ENCODE data around the gene PLK5.
"Not testable (repeated sequence)": the region's sequence is repeated elsewhere in the genome, so short reads cannot be mapped to it uniquely, and the experiment has no call there.

The PLK5 gene

GRCh38 chr19:1523412-1524286 lies at the start of gene PLK5:
Gene PLK5, plus strand, starts transcription at chr19:1524077. Its CDS starts 2,920 bp downstream, at chr19:1526997.
- peak in 21 of 51 donors; percentile 2 to 69 (median 34) for DNase-seq

GRCh38 chr19:1474765-1475351 lies 49.0 kb upstream of the PLK5 start:
- DNase-seq, result no peak

- no peak for DNase-seq
Measured at GRCh38 chr19:1475751-1476437, 48.0 kb upstream of the PLK5 start.

- DNase-seq, result not testable (repeated sequence)
Measured at GRCh38 chr19:1477056-1477455, 46.8 kb upstream of the PLK5 start.

- peak; percentile 33 to 97 (median 87) for DNase-seq
Measured at GRCh38 chr19:1478934-1479707, 44.8 kb upstream of the PLK5 start, which contains the start of gene C19orf25. Gene C19orf25, minus strand, starts transcription at chr19:1479215. Its CDS starts 312 bp downstream, at chr19:1478903.

- no peak for DNase-seq
Measured at GRCh38 chr19:1481224-1481892, 42.5 kb upstream of the PLK5 start.

GRCh38 chr19:1481893-1482360 lies 42.0 kb upstream of the PLK5 start:
- no peak for DNase-seq

GRCh38 chr19:1482361-1483130 lies 41.3 kb upstream of the PLK5 start:
- DNase-seq, result no peak

GRCh38 chr19:1483131-1483978 lies 40.5 kb upstream of the PLK5 start:
- no peak for DNase-seq

GRCh38 chr19:1483979-1484428 lies 39.9 kb upstream of the PLK5 start:
- no peak for DNase-seq

- DNase-seq, result no peak
Measured at GRCh38 chr19:1486720-1487575, 36.9 kb upstream of the PLK5 start.

- no peak for DNase-seq
Measured at GRCh38 chr19:1487576-1488281, 36.1 kb upstream of the PLK5 start.

GRCh38 chr19:1488282-1488601 lies 35.6 kb upstream of the PLK5 start:
- DNase-seq, result no peak

GRCh38 chr19:1489463-1490310 lies 34.2 kb upstream of the PLK5 start:
- DNase-seq, result no peak

GRCh38 chr19:1490311-1491113 lies 33.4 kb upstream of the PLK5 start, which contains the start of gene PCSK4:
Gene PCSK4, minus strand, starts transcription at chr19:1490350. Its CDS starts 4 bp downstream, at chr19:1490346.
- DNase-seq, result peak; percentile 84 to 100 (median 99)
